Suprapubic skin (tissue), 4 donors: ENCODE data around the gene AAGAB.
"Not testable (repeated sequence)": the region's sequence is repeated elsewhere in the genome, so short reads cannot be mapped to it uniquely, and the experiment has no call there.

Source experiments
- EP300 ChIP-seq: sonication (generic); formaldehyde crosslinking; IDR thresholded peaks from one replicate; pipeline ENCODE4 v1.6.1; 2017; ENCODE audit warnings: antibody characterized with exemption
- POLR2A ChIP-seq, 2 donors: fragments of 450-650 bp; IDR thresholded peaks; one replicate each; pipeline ENCODE4 v1.6.1; 2017; ENCODE audit warnings: antibody characterized with exemption in 2 of 2, mild to moderate bottlenecking in 2 of 2, moderate library complexity in 2 of 2
- POLR2AphosphoS5 ChIP-seq, 3 donors: sonication (generic); formaldehyde crosslinking; IDR thresholded peaks; one replicate each; pipeline ENCODE4 v1.6.1; 2017; ENCODE audit warnings: antibody characterized with exemption in 3 of 3
- TF ChIP-seq, protein P1 (sequence below), 2 donors: fragments of 200-600 bp in 1 of 2; fragments of 450-650 bp in 1 of 2; sonication (generic) in 1 of 2; IDR thresholded peaks; one replicate each; pipeline ENCODE4 v1.5.1; 2016 to 2019; ENCODE audit warnings: antibody characterized with exemption in 2 of 2, mild to moderate bottlenecking in 1 of 2, moderate library complexity in 1 of 2

DNA sequence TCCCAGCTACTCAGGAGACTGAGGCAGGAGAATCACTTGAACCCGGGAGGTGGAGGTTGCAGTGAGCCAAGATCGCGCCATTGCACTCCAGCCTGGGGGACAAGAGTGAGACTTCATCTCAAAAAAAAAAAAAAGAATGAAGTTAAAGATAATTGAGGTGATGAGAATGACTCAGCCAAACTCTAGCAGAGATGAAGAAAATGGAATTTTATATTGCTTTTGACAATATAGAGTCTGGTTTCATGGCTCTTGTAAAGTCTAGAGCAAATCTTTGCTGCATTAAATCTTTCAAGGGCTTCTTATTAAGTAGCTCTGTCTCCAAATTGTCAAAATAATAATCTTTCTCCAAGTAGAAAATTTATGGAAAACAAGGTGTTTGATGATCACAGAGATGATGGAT is 4.0 kb upstream of the AAGAB start:
- TF ChIP-seq, protein P1, sequence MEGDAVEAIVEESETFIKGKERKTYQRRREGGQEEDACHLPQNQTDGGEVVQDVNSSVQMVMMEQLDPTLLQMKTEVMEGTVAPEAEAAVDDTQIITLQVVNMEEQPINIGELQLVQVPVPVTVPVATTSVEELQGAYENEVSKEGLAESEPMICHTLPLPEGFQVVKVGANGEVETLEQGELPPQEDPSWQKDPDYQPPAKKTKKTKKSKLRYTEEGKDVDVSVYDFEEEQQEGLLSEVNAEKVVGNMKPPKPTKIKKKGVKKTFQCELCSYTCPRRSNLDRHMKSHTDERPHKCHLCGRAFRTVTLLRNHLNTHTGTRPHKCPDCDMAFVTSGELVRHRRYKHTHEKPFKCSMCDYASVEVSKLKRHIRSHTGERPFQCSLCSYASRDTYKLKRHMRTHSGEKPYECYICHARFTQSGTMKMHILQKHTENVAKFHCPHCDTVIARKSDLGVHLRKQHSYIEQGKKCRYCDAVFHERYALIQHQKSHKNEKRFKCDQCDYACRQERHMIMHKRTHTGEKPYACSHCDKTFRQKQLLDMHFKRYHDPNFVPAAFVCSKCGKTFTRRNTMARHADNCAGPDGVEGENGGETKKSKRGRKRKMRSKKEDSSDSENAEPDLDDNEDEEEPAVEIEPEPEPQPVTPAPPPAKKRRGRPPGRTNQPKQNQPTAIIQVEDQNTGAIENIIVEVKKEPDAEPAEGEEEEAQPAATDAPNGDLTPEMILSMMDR (IDR thresholded peaks at IDR 0.05): not testable (repeated sequence)
- not testable (repeated sequence) for TF ChIP-seq POLR2A (IDR thresholded peaks at IDR 0.05); EP300; POLR2AphosphoS5 (IDR thresholded peaks at IDR 0.05)
